Peyer's patch (tissue), 4 donors: ENCODE results near the gene ADAMTS15. TPM values are rescaled to one million over a fixed set of nuclear protein-coding genes. Genes with fewer than 3 reads are reported as not detected.

Source experiments
- DNase-seq, 3 donors: peaks; one replicate each; pipeline ENCODE4 v3.0.0-alpha.2; 2017 to 2019
- H3K27ac ChIP-seq, 4 donors: fragments of 200-600 bp; sonication (generic); one replicate each; pipeline ENCODE4 v1.5.1; 2016 to 2019
- H3K27me3 ChIP-seq, 2 donors: fragments of 200-600 bp; sonication (generic); one replicate each; pipeline ENCODE4 v1.5.1; 2019
- H3K36me3 ChIP-seq, 3 donors: fragments of 200-600 bp; sonication (generic); one replicate each; pipeline ENCODE4 v1.5.1; 2016 to 2019
- H3K4me1 ChIP-seq, 4 donors: fragments of 200-600 bp; sonication (generic); one replicate each; pipeline ENCODE4 v1.5.1; 2016 to 2019
- H3K4me3 ChIP-seq, 4 donors: fragments of 200-600 bp; sonication (generic); 1 replicate in 3 of 4; 2 replicates in 1 of 4; pipeline ENCODE4 v1.5.1; 2016 to 2019; ENCODE audit warnings: mild to moderate bottlenecking in 1 of 4
- H3K9me3 ChIP-seq, 4 donors: fragments of 200-600 bp; sonication (generic); one replicate each; pipeline ENCODE4 v1.5.1; 2016 to 2019; ENCODE audit warnings: mild to moderate bottlenecking in 1 of 4
- POLR2A ChIP-seq, 2 donors: fragments of 450-650 bp; IDR thresholded peaks; one replicate each; pipeline ENCODE4 v1.5.1; 2017; ENCODE audit warnings: antibody characterized with exemption in 2 of 2, mild to moderate bottlenecking in 2 of 2, moderate library complexity in 2 of 2
- total RNA-seq, 4 donors: library from RNA; depleted of rRNA; stranded (reverse); fragments of >200 nt; gene quantifications; one replicate each; pipeline ENCODE4 v1.1.0, GENCODE V29; 2016
- TF ChIP-seq, protein P1 (sequence below), 6 experiments: fragments of 450-650 bp in 4 of 6; fragments of 200-600 bp in 2 of 6; sonication (generic) in 1 of 6; IDR thresholded peaks; one replicate each; pipeline ENCODE4 v1.5.1; 2017 to 2019; ENCODE audit warnings: antibody characterized with exemption in 6 of 6, mild to moderate bottlenecking in 3 of 6, moderate library complexity in 1 of 6

The ADAMTS15 gene
- total RNA-seq, 4 donors from 2014 or later: 0.53 to 5.8 (median 2.6) TPM

- Histone ChIP-seq H3K27me3 (no peaks in the 10 kb centered on the region), H3K27ac (no peak overlapping the region), H3K36me3 (no peaks in the 10 kb centered on the region), H3K4me3 (no peak overlapping the region), H3K4me1 (no peaks in the 10 kb centered on the region), H3K9me3 (no peaks in the 10 kb centered on the region)
- TF ChIP-seq, protein P1, sequence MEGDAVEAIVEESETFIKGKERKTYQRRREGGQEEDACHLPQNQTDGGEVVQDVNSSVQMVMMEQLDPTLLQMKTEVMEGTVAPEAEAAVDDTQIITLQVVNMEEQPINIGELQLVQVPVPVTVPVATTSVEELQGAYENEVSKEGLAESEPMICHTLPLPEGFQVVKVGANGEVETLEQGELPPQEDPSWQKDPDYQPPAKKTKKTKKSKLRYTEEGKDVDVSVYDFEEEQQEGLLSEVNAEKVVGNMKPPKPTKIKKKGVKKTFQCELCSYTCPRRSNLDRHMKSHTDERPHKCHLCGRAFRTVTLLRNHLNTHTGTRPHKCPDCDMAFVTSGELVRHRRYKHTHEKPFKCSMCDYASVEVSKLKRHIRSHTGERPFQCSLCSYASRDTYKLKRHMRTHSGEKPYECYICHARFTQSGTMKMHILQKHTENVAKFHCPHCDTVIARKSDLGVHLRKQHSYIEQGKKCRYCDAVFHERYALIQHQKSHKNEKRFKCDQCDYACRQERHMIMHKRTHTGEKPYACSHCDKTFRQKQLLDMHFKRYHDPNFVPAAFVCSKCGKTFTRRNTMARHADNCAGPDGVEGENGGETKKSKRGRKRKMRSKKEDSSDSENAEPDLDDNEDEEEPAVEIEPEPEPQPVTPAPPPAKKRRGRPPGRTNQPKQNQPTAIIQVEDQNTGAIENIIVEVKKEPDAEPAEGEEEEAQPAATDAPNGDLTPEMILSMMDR (IDR thresholded peaks at IDR 0.05): no peak
- no peak for TF ChIP-seq POLR2A (IDR thresholded peaks at IDR 0.05)
- DNase-seq: no peak
Measured at GRCh38 chr11:130499828-130500227, 51.4 kb downstream of the ADAMTS15 start.

- H3K27me3 ChIP-seq: no peaks in the 10 kb centered on the region
- no peak overlapping the region for H3K27ac ChIP-seq
- peaks cover 0 to 7% (median 3%) of the 10 kb centered on the region in 4 donors for H3K9me3 ChIP-seq
- H3K4me1 ChIP-seq: no peaks in the 10 kb centered on the region
- TF ChIP-seq, protein P1 (IDR thresholded peaks at IDR 0.05): no peak
- TF ChIP-seq POLR2A (IDR thresholded peaks at IDR 0.05): no peak
- H3K36me3 ChIP-seq: no peaks in the 10 kb centered on the region
- H3K4me3 ChIP-seq: no peak overlapping the region
- DNase-seq: no peak
Measured at GRCh38 chr11:130504317-130504716, 55.9 kb downstream of the ADAMTS15 start.

DNA sequence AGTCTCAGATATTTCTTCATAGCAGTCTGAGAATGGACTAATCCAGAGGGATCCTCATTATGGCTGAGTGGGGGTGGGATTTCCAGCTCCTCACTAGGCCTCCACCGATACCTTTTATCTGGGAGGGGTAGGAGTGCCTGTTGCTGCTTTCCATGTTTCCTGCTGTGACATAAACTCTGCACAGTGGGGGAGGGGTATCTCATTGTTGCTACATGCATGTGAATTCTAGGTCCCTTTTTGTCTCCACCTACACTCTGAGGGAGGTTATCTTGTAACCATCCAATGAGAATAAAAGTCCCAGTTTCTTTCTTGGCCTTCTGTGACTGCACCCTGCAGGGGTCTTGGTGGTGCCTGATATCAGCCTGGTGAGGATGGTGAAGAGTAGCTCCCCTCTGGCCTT lies 60.5 kb downstream of the ADAMTS15 start:
- no peak overlapping the region for H3K27ac ChIP-seq
- H3K4me1 ChIP-seq: peaks cover 0 to 8% (median 0%) of the 10 kb centered on the region in 4 donors
- DNase-seq: no peak
- no peaks in the 10 kb centered on the region for H3K36me3 ChIP-seq
- no peaks in the 10 kb centered on the region for H3K27me3 ChIP-seq
- H3K4me3 ChIP-seq: no peak overlapping the region
- TF ChIP-seq POLR2A (IDR thresholded peaks at IDR 0.05): no peak
- TF ChIP-seq, protein P1 (IDR thresholded peaks at IDR 0.05): no peak
- H3K9me3 ChIP-seq: peaks cover 0 to 7% (median 3%) of the 10 kb centered on the region in 4 donors

GRCh38 chr11:130509942-130510341 lies 61.5 kb downstream of the ADAMTS15 start:
- no peaks in the 10 kb centered on the region for H3K36me3 ChIP-seq
- H3K4me3 ChIP-seq: no peak overlapping the region
- H3K9me3 ChIP-seq: peaks cover 0 to 7% (median 3%) of the 10 kb centered on the region in 4 donors
- H3K27me3 ChIP-seq: no peaks in the 10 kb centered on the region
- DNase-seq: no peak
- TF ChIP-seq POLR2A (IDR thresholded peaks at IDR 0.05): no peak
- TF ChIP-seq, protein P1 (IDR thresholded peaks at IDR 0.05): no peak
- peak overlapping the region in 1 of 4 donors; percentile 1 for H3K27ac ChIP-seq
- H3K4me1 ChIP-seq: peaks cover 0 to 8% (median 0%) of the 10 kb centered on the region in 4 donors

- Histone ChIP-seq H3K4me1 (peaks cover 0 to 8% (median 0%) of the 10 kb centered on the region in 4 donors), H3K9me3 (peaks cover 0 to 7% (median 3%) of the 10 kb centered on the region in 4 donors), H3K4me3 (no peak overlapping the region), H3K36me3 (no peaks in the 10 kb centered on the region), H3K27ac (peak overlapping the region in 1 of 4 donors; percentile 1), H3K27me3 (no peaks in the 10 kb centered on the region)
- no peak for DNase-seq
- TF ChIP-seq, protein P1 (IDR thresholded peaks at IDR 0.05): no peak
- TF ChIP-seq POLR2A (IDR thresholded peaks at IDR 0.05): no peak
Measured at GRCh38 chr11:130510407-130511006, 62.1 kb downstream of the ADAMTS15 start.
